K562 (cell line): ENCODE data around the gene SPDEF.

ENCODE experiments used
- GABPA ChIP-seq: fragments of 200-800 bp; sonication (Bioruptor generic); conservative IDR thresholded peaks from 2 replicates; pipeline ENCODE4 v1.6.1; 2016; ENCODE audit warnings: low read depth, missing genetic modification characterization, missing compliant biosample characterization
- NCOA1 ChIP-seq: fragments of 450-650 bp; IDR thresholded peaks from 2 replicates; pipeline ENCODE4 v1.6.1; 2016; ENCODE audit warnings: low read depth
- RBFOX2 ChIP-seq: fragments of 200-400 bp; formaldehyde crosslinking; IDR thresholded peaks from 2 replicates; pipeline ENCODE4 v1.6.1; 2017; ENCODE audit warnings: low read depth, mild to moderate bottlenecking, low read length, moderate library complexity
- ZNF57 ChIP-seq: fragments of 450-650 bp; formaldehyde crosslinking; IDR thresholded peaks from 2 replicates; pipeline ENCODE4 v1.4.0; 2020; ENCODE audit warnings: mild to moderate bottlenecking, moderate library complexity
- ZNF778 ChIP-seq: fragments of 450-650 bp; formaldehyde crosslinking; IDR thresholded peaks from 2 replicates; pipeline ENCODE4 v1.4.0; 2020; ENCODE audit warnings: mild to moderate bottlenecking, moderate library complexity
- TF ChIP-seq, protein P1 (sequence below): fragments of 250-450 bp; sonication (Bioruptor Pico); IDR thresholded peaks from 2 replicates; pipeline ENCODE4 v1.9.0; 2021; ENCODE audit warnings: mild to moderate bottlenecking, inconsistent platforms
- TF ChIP-seq, protein P2 (sequence below), 3 experiments: IDR thresholded peaks in 2 of 3; conservative IDR thresholded peaks in 1 of 3; 2 replicates each; pipeline ENCODE4 v1.5.1; 2011 to 2012; ENCODE audit warnings: low read length in 3 of 3, mild to moderate bottlenecking in 3 of 3, control low read depth in 2 of 3, improper control_type of control experiment in 1 of 3, inconsistent platforms in 1 of 3, low read depth in 1 of 3, mixed read lengths in 1 of 3, moderate library complexity in 1 of 3; ENCODE audit not compliant: insufficient read depth in 2 of 3

DNA sequence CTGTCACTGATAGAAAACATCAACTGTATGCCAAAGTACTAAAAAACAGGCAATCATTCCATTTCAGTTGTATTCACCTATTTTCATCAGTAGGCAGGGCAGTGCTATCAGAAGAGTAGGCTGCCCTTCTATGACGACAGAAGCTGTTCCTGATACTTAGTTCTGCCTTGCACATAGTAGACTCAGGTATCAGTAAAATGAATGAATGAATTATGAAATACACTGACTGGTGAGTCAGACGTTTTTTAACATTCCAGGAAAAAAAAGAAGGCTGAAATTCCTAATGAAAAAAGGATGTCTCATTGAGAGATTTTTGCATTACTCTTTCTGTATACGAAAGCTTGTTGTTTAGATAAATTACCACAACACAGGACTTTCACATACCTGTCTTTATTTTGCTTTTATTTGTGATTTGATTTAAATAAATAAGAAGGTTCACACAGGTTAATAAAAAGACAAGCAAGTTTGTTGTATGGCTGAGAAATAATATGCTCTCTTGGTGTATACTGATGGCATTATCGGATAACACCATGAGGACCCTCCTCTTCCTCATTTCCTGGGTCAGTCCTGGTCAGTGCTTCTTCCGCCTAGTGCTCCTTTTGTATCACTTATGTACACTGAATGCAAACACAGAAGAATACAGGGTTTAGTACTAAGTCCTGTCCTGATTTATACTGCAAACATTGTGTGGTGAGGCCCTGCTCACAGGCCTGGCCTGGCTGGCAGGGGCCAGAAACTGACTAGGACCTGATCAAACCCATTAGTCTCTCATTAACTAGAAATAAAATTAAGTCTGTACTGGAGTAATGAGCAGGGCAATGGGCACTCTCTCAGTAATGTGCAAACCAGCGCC is 39.4 kb upstream of the SPDEF start:
- TF ChIP-seq, protein P1, sequence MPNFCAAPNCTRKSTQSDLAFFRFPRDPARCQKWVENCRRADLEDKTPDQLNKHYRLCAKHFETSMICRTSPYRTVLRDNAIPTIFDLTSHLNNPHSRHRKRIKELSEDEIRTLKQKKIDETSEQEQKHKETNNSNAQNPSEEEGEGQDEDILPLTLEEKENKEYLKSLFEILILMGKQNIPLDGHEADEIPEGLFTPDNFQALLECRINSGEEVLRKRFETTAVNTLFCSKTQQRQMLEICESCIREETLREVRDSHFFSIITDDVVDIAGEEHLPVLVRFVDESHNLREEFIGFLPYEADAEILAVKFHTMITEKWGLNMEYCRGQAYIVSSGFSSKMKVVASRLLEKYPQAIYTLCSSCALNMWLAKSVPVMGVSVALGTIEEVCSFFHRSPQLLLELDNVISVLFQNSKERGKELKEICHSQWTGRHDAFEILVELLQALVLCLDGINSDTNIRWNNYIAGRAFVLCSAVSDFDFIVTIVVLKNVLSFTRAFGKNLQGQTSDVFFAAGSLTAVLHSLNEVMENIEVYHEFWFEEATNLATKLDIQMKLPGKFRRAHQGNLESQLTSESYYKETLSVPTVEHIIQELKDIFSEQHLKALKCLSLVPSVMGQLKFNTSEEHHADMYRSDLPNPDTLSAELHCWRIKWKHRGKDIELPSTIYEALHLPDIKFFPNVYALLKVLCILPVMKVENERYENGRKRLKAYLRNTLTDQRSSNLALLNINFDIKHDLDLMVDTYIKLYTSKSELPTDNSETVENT (CRISPR knock-in tag) = no peak
- TF ChIP-seq ZNF778 (CRISPR knock-in tag) (no peak), GABPA (tag) (no peak), ZNF57 (CRISPR knock-in tag) (no peak), RBFOX2 (no peak), NCOA1 (no peak)
- TF ChIP-seq, protein P2, sequence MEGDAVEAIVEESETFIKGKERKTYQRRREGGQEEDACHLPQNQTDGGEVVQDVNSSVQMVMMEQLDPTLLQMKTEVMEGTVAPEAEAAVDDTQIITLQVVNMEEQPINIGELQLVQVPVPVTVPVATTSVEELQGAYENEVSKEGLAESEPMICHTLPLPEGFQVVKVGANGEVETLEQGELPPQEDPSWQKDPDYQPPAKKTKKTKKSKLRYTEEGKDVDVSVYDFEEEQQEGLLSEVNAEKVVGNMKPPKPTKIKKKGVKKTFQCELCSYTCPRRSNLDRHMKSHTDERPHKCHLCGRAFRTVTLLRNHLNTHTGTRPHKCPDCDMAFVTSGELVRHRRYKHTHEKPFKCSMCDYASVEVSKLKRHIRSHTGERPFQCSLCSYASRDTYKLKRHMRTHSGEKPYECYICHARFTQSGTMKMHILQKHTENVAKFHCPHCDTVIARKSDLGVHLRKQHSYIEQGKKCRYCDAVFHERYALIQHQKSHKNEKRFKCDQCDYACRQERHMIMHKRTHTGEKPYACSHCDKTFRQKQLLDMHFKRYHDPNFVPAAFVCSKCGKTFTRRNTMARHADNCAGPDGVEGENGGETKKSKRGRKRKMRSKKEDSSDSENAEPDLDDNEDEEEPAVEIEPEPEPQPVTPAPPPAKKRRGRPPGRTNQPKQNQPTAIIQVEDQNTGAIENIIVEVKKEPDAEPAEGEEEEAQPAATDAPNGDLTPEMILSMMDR (IDR thresholded peaks at IDR 0.05 in 2 of 3, conservative IDR thresholded peaks at IDR 0.05 in 1 of 3; ENCODE audit: insufficient read depth in 2 of 3, low read depth in 1 of 3, low read length in 3 of 3) = no peak
